ENCODE results near the gene HCN4.
A peak's percentile ranks its signal among the peaks of the same experiment; 100 is the strongest.

The HCN4 gene

DNA sequence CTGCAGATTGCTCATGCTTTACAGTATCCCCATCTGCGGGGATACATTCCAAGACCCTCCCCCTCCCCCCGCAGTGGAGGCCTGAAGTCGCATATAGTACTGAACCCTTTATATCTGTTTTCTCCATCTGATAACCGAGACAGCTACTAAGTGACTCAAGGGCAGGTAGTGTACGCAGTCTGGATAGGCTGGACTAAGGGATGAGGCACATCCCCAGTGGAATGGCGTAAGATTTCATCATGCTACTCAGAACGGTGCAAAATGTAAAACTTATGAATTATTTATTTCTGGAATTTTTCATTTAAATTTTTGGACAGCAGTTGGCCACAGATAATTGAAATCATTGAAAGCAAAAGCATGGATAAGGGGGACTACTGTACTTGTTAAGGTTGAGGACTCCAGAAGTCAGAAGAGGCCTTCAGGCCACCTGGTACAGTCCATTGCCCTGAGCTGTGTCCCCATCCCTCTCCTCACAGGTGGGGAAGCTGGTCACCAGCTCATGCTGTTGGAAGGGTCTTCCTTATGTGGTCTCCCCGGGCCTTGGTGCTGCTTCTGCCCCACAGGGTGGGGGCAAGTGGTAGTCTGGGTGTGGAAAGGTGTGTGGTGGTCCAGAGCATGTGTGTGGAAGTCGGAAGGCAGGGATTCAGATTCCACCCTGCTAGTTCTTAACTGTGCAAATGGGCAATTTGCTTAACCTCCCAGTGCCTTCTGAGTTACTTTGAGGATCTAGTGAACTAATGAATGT is 72.0 kb downstream of the HCN4 start:
- DNase-seq (ENCODE audit: low spot score), result no peak

GRCh38 chr15:73295630-73296286 is 73.0 kb downstream of the HCN4 start:
- no peak for DNase-seq (ENCODE audit: low spot score)

GRCh38 chr15:73293773-73294172 is 75.0 kb downstream of the HCN4 start:
- DNase-seq (ENCODE audit: low spot score), result no peak

- no peak for DNase-seq (ENCODE audit: low spot score)
Measured at GRCh38 chr15:73291441-73291840, 77.3 kb downstream of the HCN4 start.

DNA sequence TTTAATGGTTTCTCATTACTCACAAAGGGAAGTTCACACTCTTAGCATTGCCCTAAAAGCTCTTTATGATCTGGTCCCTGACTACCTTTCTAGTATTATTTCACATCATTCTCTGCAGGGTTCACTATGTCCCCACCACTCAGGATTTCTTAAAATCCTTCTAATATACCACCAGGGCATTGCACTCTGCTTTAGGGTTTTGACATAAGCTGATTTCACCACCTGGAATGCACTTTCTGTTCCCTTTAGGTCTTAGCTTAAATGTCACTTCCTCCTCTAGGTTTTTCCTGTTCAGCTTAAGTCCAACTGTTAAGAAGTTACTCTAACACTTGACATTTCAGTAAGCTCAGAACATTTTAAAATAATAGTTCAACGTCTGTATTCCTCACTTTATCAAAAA is 81.7 kb downstream of the HCN4 start:
- no peak for DNase-seq (ENCODE audit: low spot score)

DNA sequence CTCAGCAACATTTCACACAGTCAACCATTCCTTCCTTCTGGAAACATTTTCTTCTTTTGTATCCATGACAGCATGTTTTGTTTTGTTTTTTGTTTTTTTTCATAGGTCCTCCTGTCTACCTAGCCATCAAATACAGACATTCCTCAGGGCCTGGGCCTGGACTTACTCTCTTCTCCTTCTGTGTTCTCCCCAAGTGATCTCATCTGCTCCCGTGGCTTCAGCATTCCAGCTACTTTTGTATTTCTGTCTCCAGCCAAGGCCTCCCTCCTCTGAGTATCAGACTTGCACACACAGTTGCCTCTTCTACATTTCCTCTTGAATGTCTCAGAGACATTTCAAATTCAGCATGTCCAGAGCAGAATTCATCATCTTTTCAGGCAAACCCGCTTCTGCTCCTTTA is 82.4 kb downstream of the HCN4 start:
- no peak for DNase-seq (ENCODE audit: low spot score)

GRCh38 chr15:73284090-73284716 is 84.6 kb downstream of the HCN4 start:
- DNase-seq (ENCODE audit: low spot score), result no peak

DNA sequence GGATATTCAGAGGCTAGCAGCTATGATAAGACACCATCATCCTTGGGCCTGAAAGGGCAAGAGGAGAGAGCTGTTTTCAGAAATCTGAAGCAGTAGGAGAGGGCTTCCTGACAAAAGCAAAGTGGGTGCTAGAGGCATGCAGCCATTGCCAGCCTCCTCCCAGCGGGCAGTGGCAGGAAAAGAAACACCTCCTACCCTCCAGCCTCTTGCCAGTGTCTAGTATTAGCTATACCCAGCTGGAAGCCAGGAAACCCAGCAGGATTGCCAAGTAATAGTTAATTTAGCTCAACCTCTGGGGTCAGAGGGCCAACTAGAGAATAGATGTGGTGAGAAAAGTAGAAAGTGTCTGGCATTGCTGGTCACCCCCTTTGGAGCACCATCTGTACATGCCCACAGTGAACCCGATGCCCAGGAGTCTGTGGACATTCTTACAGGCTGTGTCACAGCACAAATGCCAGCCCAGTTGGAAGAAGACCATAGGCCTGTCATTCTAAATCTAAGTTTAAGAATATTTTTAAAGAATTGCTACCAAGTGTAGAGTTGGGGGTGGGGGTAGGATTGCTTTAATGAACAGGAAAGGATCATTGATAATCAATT is 85.3 kb downstream of the HCN4 start:
- DNase-seq (ENCODE audit: low spot score), result no peak

DNA sequence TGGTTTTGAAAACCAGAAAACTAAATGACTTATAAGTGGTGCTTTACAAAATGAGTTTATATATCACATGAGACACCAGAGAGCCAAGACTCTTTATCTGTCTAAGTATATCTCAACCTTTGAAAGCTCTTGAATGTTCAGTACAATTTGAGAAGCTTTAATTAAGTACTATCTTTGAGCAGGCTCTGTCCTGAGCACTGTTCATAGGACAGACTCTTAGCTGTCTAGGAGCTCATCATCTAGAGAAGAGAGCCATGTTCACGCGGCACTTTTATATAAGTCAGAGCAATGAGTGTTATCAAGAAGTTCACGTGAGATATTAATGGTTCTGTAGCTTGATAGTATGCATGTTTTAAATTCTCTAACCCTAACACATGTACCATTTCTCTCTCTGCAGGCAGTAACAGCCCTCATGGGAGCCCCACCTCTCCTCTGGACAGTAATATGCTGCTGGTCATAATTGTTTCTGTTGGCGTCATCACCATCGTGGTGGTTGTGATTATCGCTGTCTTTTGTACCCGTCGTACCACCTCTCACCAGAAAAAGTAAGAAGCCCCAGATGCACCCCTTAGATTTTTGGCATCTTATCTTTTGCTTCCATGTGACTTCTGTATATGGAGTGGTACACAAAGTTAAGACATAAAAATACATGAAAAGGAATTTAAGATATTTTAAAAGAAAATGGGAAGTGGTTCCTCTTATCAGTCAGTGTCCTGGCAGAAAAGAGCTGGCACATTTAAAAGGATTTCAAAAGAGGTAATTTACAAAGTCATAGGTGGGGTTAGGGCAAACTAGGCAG is 86.0 kb downstream of the HCN4 start:
- no peak for DNase-seq (ENCODE audit: low spot score)

DNA sequence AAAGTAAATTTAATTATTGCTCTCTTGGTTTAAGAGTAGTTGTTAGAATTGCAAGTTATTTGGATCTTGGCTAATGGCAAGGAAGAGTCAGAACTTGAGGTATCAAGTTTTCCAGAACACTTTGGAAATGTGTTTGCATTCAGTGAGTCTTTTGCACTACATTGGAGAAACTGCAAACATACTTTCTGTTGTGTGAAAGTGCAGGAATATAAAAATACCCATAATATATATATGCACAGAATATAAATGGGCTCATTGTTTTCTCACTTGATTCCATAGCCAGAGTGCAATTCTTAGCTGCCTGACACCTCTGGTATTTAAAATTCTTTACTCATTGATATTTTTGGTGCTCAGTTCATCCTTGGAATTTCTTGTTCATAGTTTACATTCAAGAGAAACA is 92.9 kb downstream of the HCN4 start:
- no peak for DNase-seq (ENCODE audit: low spot score)

- DNase-seq (ENCODE audit: low spot score), result peak; percentile 54
Measured at GRCh38 chr15:73273181-73274002, 95.4 kb downstream of the HCN4 start.

GRCh38 chr15:73270366-73271097 is 98.2 kb downstream of the HCN4 start:
- no peak for DNase-seq (ENCODE audit: low spot score)
